Ascending aorta (tissue), 2 donors: ENCODE data around the gene TRIM62. TPM values are rescaled to one million over a fixed set of nuclear protein-coding genes. Genes with fewer than 3 reads are reported as not detected.
A peak's percentile ranks its signal among the peaks of the same experiment; 100 is the strongest.

Experiments used
- DNase-seq, 2 donors: peaks; one replicate each; pipeline ENCODE4 v3.0.0-alpha.2; 2019; ENCODE audit warnings: low spot score in 2 of 2
- H3K27ac ChIP-seq, 2 donors: fragments of 200-600 bp; sonication (generic); one replicate each; pipeline ENCODE4 v1.5.1; 2016 to 2017; ENCODE audit warnings: mild to moderate bottlenecking in 1 of 2
- H3K27me3 ChIP-seq: fragments of 200-600 bp; sonication (generic); one replicate; pipeline ENCODE4 v1.5.1; 2017
- H3K36me3 ChIP-seq, 2 donors: fragments of 200-600 bp; sonication (generic); one replicate each; pipeline ENCODE4 v1.5.1; 2016
- H3K4me1 ChIP-seq, 2 donors: fragments of 200-600 bp; sonication (generic); one replicate each; pipeline ENCODE4 v1.5.1; 2016 to 2017; ENCODE audit warnings: mild to moderate bottlenecking in 1 of 2
- H3K4me3 ChIP-seq, 2 donors: fragments of 200-600 bp; sonication (generic); one replicate each; pipeline ENCODE4 v1.5.1; 2016 to 2017; ENCODE audit warnings: mild to moderate bottlenecking in 1 of 2
- H3K9me3 ChIP-seq, 2 donors: fragments of 200-600 bp; sonication (generic); one replicate each; pipeline ENCODE4 v1.5.1; 2016
- intact Hi-C: fragments of 100-400 bp; cut with DNase I; formaldehyde crosslinking; loops from one replicate; pipeline ENCODE4 v1.15.1; 2023
- total RNA-seq: library from RNA; depleted of rRNA; stranded (reverse); fragments of >200 nt; gene quantifications from one replicate; pipeline ENCODE4 v1.1.0, GENCODE V29; 2016
- TF ChIP-seq, protein P1 (sequence below), 3 experiments: fragments of 200-600 bp in 2 of 3; fragments of 450-650 bp in 1 of 3; sonication (generic) in 2 of 3; IDR thresholded peaks; one replicate each; pipeline ENCODE4 v1.5.1; 2016 to 2019; ENCODE audit warnings: antibody characterized with exemption in 3 of 3, mild to moderate bottlenecking in 1 of 3, moderate library complexity in 1 of 3

The TRIM62 gene
- total RNA-seq, 1 donor from 2014 or later, result 18.1 TPM

- no peak overlapping the region for H3K4me3 ChIP-seq
- DNase-seq, result no peak
- TF ChIP-seq, protein P1, sequence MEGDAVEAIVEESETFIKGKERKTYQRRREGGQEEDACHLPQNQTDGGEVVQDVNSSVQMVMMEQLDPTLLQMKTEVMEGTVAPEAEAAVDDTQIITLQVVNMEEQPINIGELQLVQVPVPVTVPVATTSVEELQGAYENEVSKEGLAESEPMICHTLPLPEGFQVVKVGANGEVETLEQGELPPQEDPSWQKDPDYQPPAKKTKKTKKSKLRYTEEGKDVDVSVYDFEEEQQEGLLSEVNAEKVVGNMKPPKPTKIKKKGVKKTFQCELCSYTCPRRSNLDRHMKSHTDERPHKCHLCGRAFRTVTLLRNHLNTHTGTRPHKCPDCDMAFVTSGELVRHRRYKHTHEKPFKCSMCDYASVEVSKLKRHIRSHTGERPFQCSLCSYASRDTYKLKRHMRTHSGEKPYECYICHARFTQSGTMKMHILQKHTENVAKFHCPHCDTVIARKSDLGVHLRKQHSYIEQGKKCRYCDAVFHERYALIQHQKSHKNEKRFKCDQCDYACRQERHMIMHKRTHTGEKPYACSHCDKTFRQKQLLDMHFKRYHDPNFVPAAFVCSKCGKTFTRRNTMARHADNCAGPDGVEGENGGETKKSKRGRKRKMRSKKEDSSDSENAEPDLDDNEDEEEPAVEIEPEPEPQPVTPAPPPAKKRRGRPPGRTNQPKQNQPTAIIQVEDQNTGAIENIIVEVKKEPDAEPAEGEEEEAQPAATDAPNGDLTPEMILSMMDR (IDR thresholded peaks at IDR 0.05), result no peak
- intact Hi-C loops, result no loop called here
- H3K36me3 ChIP-seq, result peaks cover 16 to 17% of the 10 kb centered on the region in 2 donors
- H3K27ac ChIP-seq, result peak overlapping the region; percentile 29 to 46
- H3K27me3 ChIP-seq, result no peaks in the 10 kb centered on the region
- peaks cover 7 to 13% of the 10 kb centered on the region in 2 donors for H3K4me1 ChIP-seq
- no peaks in the 10 kb centered on the region for H3K9me3 ChIP-seq
These were observed 18.0 kb downstream of the TRIM62 start for GRCh38 chr1:33163621-33164519.

- H3K27me3 ChIP-seq, result no peaks in the 10 kb centered on the region
- no peak overlapping the region for H3K4me3 ChIP-seq
- TF ChIP-seq, protein P1 (IDR thresholded peaks at IDR 0.05), result no peak
- peaks cover 7 to 13% of the 10 kb centered on the region in 2 donors for H3K4me1 ChIP-seq
- H3K36me3 ChIP-seq, result peaks cover 19 to 21% of the 10 kb centered on the region in 2 donors
- intact Hi-C loops, result no loop called here
- no peak overlapping the region for H3K27ac ChIP-seq
- no peak for DNase-seq
- no peaks in the 10 kb centered on the region for H3K9me3 ChIP-seq
These were observed 19.7 kb downstream of the TRIM62 start for GRCh38 chr1:33162141-33162540.

DNA sequence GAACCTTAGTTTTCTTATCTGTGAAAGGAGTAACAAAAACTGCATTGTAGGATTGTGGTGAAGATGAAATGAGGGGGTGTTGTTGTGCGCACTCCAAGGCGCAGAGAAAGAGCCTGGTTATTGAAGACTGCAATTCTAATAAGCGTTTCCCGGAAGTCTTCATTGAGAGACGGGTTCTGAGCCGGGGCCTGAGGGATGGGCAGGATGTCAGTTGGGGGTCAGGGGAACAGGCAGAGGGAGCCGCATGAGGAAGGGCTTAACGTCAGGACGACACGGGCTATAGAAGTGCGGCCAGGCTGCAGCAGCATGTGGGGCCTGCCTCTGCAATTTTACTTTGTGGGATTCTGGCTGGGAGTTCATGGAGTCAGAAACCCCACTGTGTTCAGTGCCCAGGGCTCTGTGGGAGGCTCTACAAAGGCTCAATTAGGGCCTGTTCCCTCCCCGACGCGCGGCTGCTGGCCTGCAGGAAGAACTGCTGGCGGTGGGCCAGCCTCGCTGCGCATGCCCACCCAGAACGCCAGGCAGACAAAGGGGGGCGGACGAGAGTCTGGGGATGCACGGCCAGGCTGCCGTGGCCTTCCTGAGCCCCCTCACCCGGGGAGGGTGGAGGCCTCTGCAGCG lies 20.7 kb downstream of the TRIM62 start:
- intact Hi-C loops, result no loop called here
- H3K9me3 ChIP-seq, result no peaks in the 10 kb centered on the region
- H3K27me3 ChIP-seq, result no peaks in the 10 kb centered on the region
- TF ChIP-seq, protein P1 (IDR thresholded peaks at IDR 0.05), result no peak
- no peak overlapping the region for H3K27ac ChIP-seq
- no peak overlapping the region for H3K4me3 ChIP-seq
- peaks cover 7 to 15% of the 10 kb centered on the region in 2 donors for H3K4me1 ChIP-seq
- DNase-seq, result no peak
- H3K36me3 ChIP-seq, result peaks cover 19 to 20% of the 10 kb centered on the region in 2 donors

DNA sequence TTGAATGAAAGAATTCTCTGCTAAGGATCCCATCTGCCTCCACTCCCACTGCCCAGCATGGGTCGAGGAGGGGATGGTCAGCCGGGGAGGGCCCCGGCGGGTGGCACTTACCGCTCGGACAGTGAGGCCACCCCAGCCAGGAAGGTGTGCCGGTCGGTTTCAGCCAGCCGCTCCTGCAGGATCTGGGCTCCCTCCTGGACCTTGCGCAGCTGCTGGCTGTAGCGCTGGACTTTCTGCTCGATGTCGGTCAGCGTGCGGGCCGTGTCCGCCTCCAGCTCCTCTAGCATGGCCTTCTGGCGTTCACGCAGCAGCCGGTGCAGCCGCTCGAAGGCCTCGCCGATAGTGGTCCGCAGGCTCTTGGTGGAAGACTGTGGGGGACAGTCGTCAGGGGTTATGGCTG lies 22.3 kb downstream of the TRIM62 start:
- peaks cover 7 to 16% of the 10 kb centered on the region in 2 donors for H3K4me1 ChIP-seq
- no peaks in the 10 kb centered on the region for H3K27me3 ChIP-seq
- H3K27ac ChIP-seq, result no peak overlapping the region
- DNase-seq, result no peak
- no peak overlapping the region for H3K4me3 ChIP-seq
- intact Hi-C loops, result no loop called here
- peaks cover 19 to 20% of the 10 kb centered on the region in 2 donors for H3K36me3 ChIP-seq
- no peaks in the 10 kb centered on the region for H3K9me3 ChIP-seq
- TF ChIP-seq, protein P1 (IDR thresholded peaks at IDR 0.05), result no peak

DNA sequence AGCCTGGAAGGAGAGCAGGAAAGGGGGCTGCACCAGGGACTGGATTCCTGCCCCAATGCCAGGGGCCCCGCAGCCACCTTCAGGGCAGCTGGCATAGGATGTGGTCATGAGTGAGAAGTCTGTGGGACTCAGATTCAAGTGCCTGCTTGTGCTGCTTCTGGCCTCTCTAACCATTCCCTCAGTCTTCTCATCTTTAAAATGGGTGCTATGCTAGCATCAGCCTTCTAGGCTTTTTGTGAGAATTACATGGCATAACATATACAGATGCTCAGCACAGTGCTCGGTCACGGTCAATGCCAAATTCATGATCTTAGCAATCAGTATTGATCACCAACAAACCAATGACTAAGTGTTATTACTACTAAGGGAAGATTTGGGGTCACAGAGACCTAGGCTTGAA lies 23.5 kb downstream of the TRIM62 start:
- peaks cover 19 to 20% of the 10 kb centered on the region in 2 donors for H3K36me3 ChIP-seq
- H3K4me1 ChIP-seq, result peaks cover under 1 to 17% of the 10 kb centered on the region in 2 donors
- no peak overlapping the region for H3K4me3 ChIP-seq
- no peaks in the 10 kb centered on the region for H3K9me3 ChIP-seq
- no peaks in the 10 kb centered on the region for H3K27me3 ChIP-seq
- H3K27ac ChIP-seq, result no peak overlapping the region
- DNase-seq, result no peak
- TF ChIP-seq, protein P1 (IDR thresholded peaks at IDR 0.05), result no peak
- intact Hi-C loops, result no loop called here
